Thyroid gland (tissue), 4 donors: ENCODE results near the gene B4GALNT3.

Source experiments
- CTCF ChIP-seq, 6 experiments: fragments of 200-600 bp in 3 of 6; fragments of 450-650 bp in 3 of 6; sonication (generic) in 3 of 6; IDR thresholded peaks; one replicate each; pipeline ENCODE4 v1.5.1; 2016 to 2019; ENCODE audit warnings: antibody characterized with exemption in 6 of 6, mild to moderate bottlenecking in 2 of 6, inconsistent platforms in 1 of 6, moderate library complexity in 1 of 6
- POLR2A ChIP-seq, 2 donors: fragments of 450-650 bp; IDR thresholded peaks; one replicate each; pipeline ENCODE4 v1.6.1; 2017; ENCODE audit warnings: antibody characterized with exemption in 2 of 2, mild to moderate bottlenecking in 2 of 2, moderate library complexity in 1 of 2

GRCh38 chr12:535396-535795 is 75.7 kb downstream of the B4GALNT3 start:
- TF ChIP-seq POLR2A (IDR thresholded peaks at IDR 0.05) (no peak), CTCF (IDR thresholded peaks at IDR 0.05) (no peak)
